SK-N-SH treated with all-trans-retinoic acid at 6 μM for 48 hours (cell line): ENCODE results near the gene CDC42EP1.

Experiments used
- ATAC-seq: fragments of 200-7000 bp; cut with Tn5 transposase; 3 replicates; pipeline ENCODE4 v1.9.1; 2020; ENCODE audit warnings: mild to moderate bottlenecking, moderate library complexity
- ARNTL ChIP-seq: fragments of 450-650 bp; formaldehyde crosslinking; IDR thresholded peaks from 2 replicates; pipeline ENCODE4 v1.5.0; 2020; ENCODE audit warnings: low read depth, mild to moderate bottlenecking, moderate library complexity, borderline replicate concordance
- BACH2 ChIP-seq: fragments of 250-450 bp; sonication (Bioruptor Pico); IDR thresholded peaks from 2 replicates; pipeline ENCODE4 v1.9.0; 2021; ENCODE audit warnings: mild to moderate bottlenecking, borderline replicate concordance
- CREB5 ChIP-seq: fragments of 250-450 bp; sonication (Bioruptor Pico); IDR thresholded peaks from 2 replicates; pipeline ENCODE4 v1.5.1; 2020; ENCODE audit warnings: low read depth, mild to moderate bottlenecking, moderate library complexity
- CSDC2 ChIP-seq: fragments of 250-450 bp; sonication (Bioruptor Pico); IDR thresholded peaks from 2 replicates; pipeline ENCODE4 v1.5.0; 2020; ENCODE audit warnings: mild to moderate bottlenecking, moderate library complexity
- CSRNP3 ChIP-seq: fragments of 250-450 bp; sonication (Bioruptor Pico); IDR thresholded peaks from 2 replicates; pipeline ENCODE4 v1.5.1; 2021; ENCODE audit warnings: mild to moderate bottlenecking, moderate library complexity
- ESRRG ChIP-seq: fragments of 250-450 bp; sonication (Bioruptor Pico); IDR thresholded peaks from 2 replicates; pipeline ENCODE4 v1.6.1; 2021; ENCODE audit warnings: mild to moderate bottlenecking
- GLIS3 ChIP-seq: fragments of 250-450 bp; sonication (Bioruptor Pico); IDR thresholded peaks from 2 replicates; pipeline ENCODE4 v1.5.0; 2020; ENCODE audit warnings: mild to moderate bottlenecking, moderate library complexity
- ISL1 ChIP-seq: fragments of 250-450 bp; sonication (Bioruptor Pico); IDR thresholded peaks from 2 replicates; pipeline ENCODE4 v2.1.2; 2022; ENCODE audit warnings: mild to moderate bottlenecking, moderate library complexity
- OSR1 ChIP-seq: fragments of 250-450 bp; sonication (Bioruptor Pico); IDR thresholded peaks from 2 replicates; pipeline ENCODE4 v1.8.0; 2022; ENCODE audit warnings: moderate library complexity, mild to moderate bottlenecking, inconsistent platforms
- PATZ1 ChIP-seq: fragments of 250-450 bp; sonication (Bioruptor Pico); IDR thresholded peaks from 2 replicates; pipeline ENCODE4 v1.8.0; 2020; ENCODE audit warnings: mild to moderate bottlenecking, moderate library complexity, borderline replicate concordance
- POU6F1 ChIP-seq: fragments of 250-450 bp; sonication (Bioruptor Pico); IDR thresholded peaks from 2 replicates; pipeline ENCODE4 v1.8.0; 2021; ENCODE audit warnings: low read depth, mild to moderate bottlenecking, moderate library complexity, borderline replicate concordance
- PPARA ChIP-seq: fragments of 250-450 bp; sonication (Bioruptor Pico); IDR thresholded peaks from 2 replicates; pipeline ENCODE4 v1.5.0; 2020; ENCODE audit warnings: mild to moderate bottlenecking, borderline replicate concordance
- RARB ChIP-seq: fragments of 250-450 bp; sonication (Bioruptor Pico); IDR thresholded peaks from 2 replicates; pipeline ENCODE4 v1.8.0; 2021; ENCODE audit warnings: mild to moderate bottlenecking, moderate library complexity
- SNAI2 ChIP-seq: fragments of 250-450 bp; sonication (Bioruptor Pico); IDR thresholded peaks from 2 replicates; pipeline ENCODE4 v1.5.0; 2020; ENCODE audit warnings: mild to moderate bottlenecking, moderate library complexity
- TCF4 ChIP-seq: fragments of 250-450 bp; sonication (Bioruptor Pico); IDR thresholded peaks from 2 replicates; pipeline ENCODE4 v1.8.0; 2021; ENCODE audit warnings: mild to moderate bottlenecking, moderate library complexity, borderline replicate concordance
- TOX ChIP-seq: fragments of 250-450 bp; sonication (Bioruptor Pico); IDR thresholded peaks from 2 replicates; pipeline ENCODE4 v1.8.0; 2021; ENCODE audit warnings: mild to moderate bottlenecking, moderate library complexity, borderline replicate concordance
- TSHZ2 ChIP-seq: fragments of 250-450 bp; sonication (Bioruptor Pico); IDR thresholded peaks from 2 replicates; pipeline ENCODE4 v1.5.0; 2020; ENCODE audit warnings: mild to moderate bottlenecking, moderate library complexity
- ZC3H10 ChIP-seq: fragments of 250-450 bp; sonication (Bioruptor Pico); IDR thresholded peaks from 2 replicates; pipeline ENCODE4 v1.5.1; 2021; ENCODE audit warnings: mild to moderate bottlenecking, moderate library complexity
- ZFP3 ChIP-seq: fragments of 250-450 bp; sonication (Bioruptor Pico); IDR thresholded peaks from 2 replicates; pipeline ENCODE4 v1.5.0; 2020; ENCODE audit warnings: mild to moderate bottlenecking, moderate library complexity
- ZFP30 ChIP-seq: fragments of 450-650 bp; formaldehyde crosslinking; IDR thresholded peaks from 2 replicates; pipeline ENCODE4 v1.5.0; 2022; ENCODE audit warnings: mild to moderate bottlenecking, moderate library complexity
- ZNF565 ChIP-seq: fragments of 450-650 bp; formaldehyde crosslinking; conservative IDR thresholded peaks from 2 replicates; pipeline ENCODE4 v1.5.0; 2020; ENCODE audit warnings: low read depth, mild to moderate bottlenecking, moderate library complexity
- ZNF70 ChIP-seq: fragments of 450-650 bp; formaldehyde crosslinking; IDR thresholded peaks from 2 replicates; pipeline ENCODE4 v1.5.0; 2020; ENCODE audit warnings: mild to moderate bottlenecking, moderate library complexity
- ZNF8 ChIP-seq: fragments of 450-650 bp; formaldehyde crosslinking; IDR thresholded peaks from 2 replicates; pipeline ENCODE4 v1.5.0; 2020; ENCODE audit warnings: mild to moderate bottlenecking, moderate library complexity

The CDC42EP1 gene

GRCh38 chr22:37568012-37568411 is 7.7 kb downstream of the CDC42EP1 start:
- TF ChIP-seq ZNF8 (CRISPR knock-in tag): no peak
- no peak for TF ChIP-seq ZFP30 (CRISPR knock-in tag)
- TF ChIP-seq ZNF565: no peak
- no peak for TF ChIP-seq ESRRG (CRISPR knock-in tag)
- no peak for TF ChIP-seq ZNF70 (CRISPR knock-in tag)
- no peak for ATAC-seq

- no peak for ATAC-seq
- TF ChIP-seq PPARA (no peak), OSR1 (CRISPR knock-in tag) (no peak), BACH2 (CRISPR knock-in tag) (no peak), ZNF8 (CRISPR knock-in tag) (no peak), TCF4 (CRISPR knock-in tag) (no peak), ZFP3 (no peak), TSHZ2 (CRISPR knock-in tag) (no peak), GLIS3 (CRISPR knock-in tag) (no peak), RARB (CRISPR knock-in tag) (no peak), ZC3H10 (CRISPR knock-in tag) (no peak), ZNF565 (no peak), SNAI2 (no peak), ZNF70 (CRISPR knock-in tag) (no peak)
Measured at GRCh38 chr22:37568448-37569008, 8.2 kb downstream of the CDC42EP1 start.

- no peak for ATAC-seq
Measured at GRCh38 chr22:37569009-37569920, 9.0 kb downstream of the CDC42EP1 start.

More at GRCh38 chr22:37569009-37569920, 9.0 kb downstream of the CDC42EP1 start:
- TF ChIP-seq POU6F1 (CRISPR knock-in tag) (no peak), BACH2 (CRISPR knock-in tag) (no peak), GLIS3 (CRISPR knock-in tag) (no peak), CREB5 (CRISPR knock-in tag) (no peak), TOX (CRISPR knock-in tag) (no peak), ISL1 (no peak), ZNF565 (no peak), CSRNP3 (CRISPR knock-in tag) (no peak), CSDC2 (CRISPR knock-in tag) (no peak), ARNTL (CRISPR knock-in tag) (no peak), ESRRG (CRISPR knock-in tag) (no peak), ZC3H10 (CRISPR knock-in tag) (no peak), ZNF70 (CRISPR knock-in tag) (no peak), PPARA (no peak), PATZ1 (CRISPR knock-in tag) (no peak), RARB (CRISPR knock-in tag) (no peak), ZNF8 (CRISPR knock-in tag) (no peak), TCF4 (CRISPR knock-in tag) (no peak), OSR1 (CRISPR knock-in tag) (no peak), TSHZ2 (CRISPR knock-in tag) (no peak)
